Measurements from ENCODE around the gene CCSER1.
A peak's percentile ranks its signal among the peaks of the same experiment; 100 is the strongest.

Gene CCSER1

DNA sequence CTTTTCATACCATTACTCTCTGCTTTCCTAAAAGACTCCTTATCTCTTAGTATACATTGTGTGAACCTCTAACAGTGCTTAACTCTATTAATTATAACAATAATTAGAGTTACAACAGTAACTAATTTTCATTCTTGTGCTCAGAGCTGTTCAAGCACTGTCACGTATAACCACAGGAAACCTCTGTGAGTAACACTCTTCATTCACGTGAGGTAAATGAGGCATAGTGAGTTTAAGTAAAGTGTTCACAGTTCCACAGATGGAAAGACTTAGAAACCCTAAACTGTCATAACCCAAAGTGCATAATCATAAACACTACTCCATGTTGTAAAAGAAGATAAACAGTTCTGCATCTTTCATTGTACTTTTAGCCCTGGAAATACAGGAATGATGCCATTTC, 222.4 kb downstream of the CCSER1 start:
- H4K8ac ChIP-seq (ENCODE audit: low read depth, low read length) = no peak overlapping the region
- H2BK120ac ChIP-seq (ENCODE audit: low read depth, low read length) = no peak overlapping the region
- H3K36me3 ChIP-seq (replicated peaks in 1 of 2; ENCODE audit: control insufficient read depth in 2 of 2, insufficient read depth in 2 of 2, low read length in 2 of 2) = no peaks in the 10 kb centered on the region
- no peak overlapping the region for H3K27ac ChIP-seq (replicated peaks; ENCODE audit: low read length)
- H3K9ac ChIP-seq (ENCODE audit: low read depth, low read length, poor library complexity) = no peak overlapping the region
- no peak overlapping the region for H2BK15ac ChIP-seq (ENCODE audit: low read length)
- H3K9me3 ChIP-seq (replicated peaks in 1 of 2; ENCODE audit: control insufficient read depth in 2 of 2, insufficient read depth in 1 of 2, low read depth in 1 of 2, low read length in 2 of 2) = no peaks in the 10 kb centered on the region
- no peak overlapping the region for H2BK12ac ChIP-seq (ENCODE audit: low read length)
- H3K4me3 ChIP-seq (ENCODE audit: low read length in 2 of 2) = no peak overlapping the region
- H4K91ac ChIP-seq (ENCODE audit: low read depth, low read length, poor library complexity) = no peak overlapping the region
- no peak overlapping the region for H3K14ac ChIP-seq (ENCODE audit: low read length)
- H3K4ac ChIP-seq (ENCODE audit: low read length) = no peak overlapping the region
- no peak overlapping the region for H2BK5ac ChIP-seq (ENCODE audit: low read length)
- H3K18ac ChIP-seq (ENCODE audit: low read length) = no peak overlapping the region
- no peak overlapping the region for H2AFZ ChIP-seq (ENCODE audit: low read length)
- H3K79me1 ChIP-seq (ENCODE audit: low read depth, low read length) = no peaks in the 10 kb centered on the region
- H2AK5ac ChIP-seq (ENCODE audit: low read depth, low read length) = no peak overlapping the region
- WGBS, 2 donors (ENCODE audit: extremely low coverage in 2 of 2, insufficient read length in 2 of 2, insufficient replicate concordance in 1 of 2) = no CpG with 5 or more reads among the region's 2 CpGs
- DNase-seq (ENCODE audit: low spot score) = no peak
- H3K4me1 ChIP-seq (ENCODE audit: control insufficient read depth in 2 of 2, insufficient read depth in 1 of 2, low read depth in 1 of 2, low read length in 2 of 2) = peaks cover 0 to 3% of the 10 kb centered on the region in 2 donors
- H3K4me2 ChIP-seq (ENCODE audit: insufficient read depth, low read length, poor library complexity, severe bottlenecking) = no peak overlapping the region
- H3K27me3 ChIP-seq (ENCODE audit: control insufficient read depth in 3 of 3, insufficient read depth in 3 of 3, low read depth in 1 of 3, low read length in 3 of 3) = no peaks in the 10 kb centered on the region
- H3K23ac ChIP-seq (ENCODE audit: low read depth, low read length, poor library complexity) = no peak overlapping the region

DNA sequence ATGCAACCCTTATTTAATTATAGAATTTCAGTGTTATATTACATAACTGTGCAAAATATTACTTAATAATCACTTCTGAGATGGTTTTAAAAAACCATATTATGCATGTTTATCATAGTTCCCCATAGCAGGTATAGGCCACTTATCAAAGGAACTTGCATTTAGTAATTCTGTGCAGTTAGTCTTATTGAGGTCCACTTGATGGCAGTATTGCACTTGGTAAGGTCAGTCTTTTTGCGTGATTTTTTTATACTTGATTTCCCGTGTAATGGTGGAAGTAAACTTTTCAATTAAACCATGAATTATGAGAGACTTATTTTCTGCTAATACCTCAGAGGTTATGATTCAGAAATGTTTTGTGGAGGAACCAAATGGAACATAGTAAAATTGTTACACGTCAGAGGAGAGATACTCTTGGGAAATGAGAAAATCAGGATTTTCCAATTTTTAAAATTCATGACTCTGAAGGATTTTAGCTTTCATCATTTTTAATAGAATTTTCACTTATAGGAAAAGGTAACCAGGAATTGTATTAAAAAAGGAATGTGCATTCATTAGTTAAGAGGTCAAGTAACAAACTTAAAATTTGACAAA, 230.0 kb downstream of the CCSER1 start:
- Histone ChIP-seq H2BK12ac (ENCODE audit: low read length) (no peak overlapping the region), H3K36me3 (replicated peaks in 1 of 2; ENCODE audit: control insufficient read depth in 2 of 2, insufficient read depth in 2 of 2, low read length in 2 of 2) (no peaks in the 10 kb centered on the region), H3K14ac (ENCODE audit: low read length) (no peak overlapping the region), H3K18ac (ENCODE audit: low read length) (no peak overlapping the region), H3K4me3 (ENCODE audit: low read length in 2 of 2) (no peak overlapping the region), H3K4ac (ENCODE audit: low read length) (no peak overlapping the region), H2BK5ac (ENCODE audit: low read length) (no peak overlapping the region), H3K4me1 (ENCODE audit: control insufficient read depth in 2 of 2, insufficient read depth in 1 of 2, low read depth in 1 of 2, low read length in 2 of 2) (peaks cover 0 to 3% of the 10 kb centered on the region in 2 donors), H3K4me2 (ENCODE audit: insufficient read depth, low read length, poor library complexity, severe bottlenecking) (no peak overlapping the region), H3K9me3 (replicated peaks in 1 of 2; ENCODE audit: control insufficient read depth in 2 of 2, insufficient read depth in 1 of 2, low read depth in 1 of 2, low read length in 2 of 2) (no peaks in the 10 kb centered on the region), H3K27ac (replicated peaks; ENCODE audit: low read length) (no peak overlapping the region), H3K23ac (ENCODE audit: low read depth, low read length, poor library complexity) (no peak overlapping the region), H3K79me1 (ENCODE audit: low read depth, low read length) (no peaks in the 10 kb centered on the region), H4K91ac (ENCODE audit: low read depth, low read length, poor library complexity) (no peak overlapping the region), H4K8ac (ENCODE audit: low read depth, low read length) (no peak overlapping the region), H3K9ac (ENCODE audit: low read depth, low read length, poor library complexity) (no peak overlapping the region), H3K27me3 (ENCODE audit: control insufficient read depth in 3 of 3, insufficient read depth in 3 of 3, low read depth in 1 of 3, low read length in 3 of 3) (no peaks in the 10 kb centered on the region), H2BK120ac (ENCODE audit: low read depth, low read length) (no peak overlapping the region), H2AFZ (ENCODE audit: low read length) (peak overlapping the region; percentile 62), H2AK5ac (ENCODE audit: low read depth, low read length) (no peak overlapping the region), H2BK15ac (ENCODE audit: low read length) (no peak overlapping the region)
- DNase-seq (ENCODE audit: low spot score) = peak; percentile 42
- no CpG with 5 or more reads among the region's 3 CpGs for WGBS, 2 donors (ENCODE audit: extremely low coverage in 2 of 2, insufficient read length in 2 of 2, insufficient replicate concordance in 1 of 2)

DNA sequence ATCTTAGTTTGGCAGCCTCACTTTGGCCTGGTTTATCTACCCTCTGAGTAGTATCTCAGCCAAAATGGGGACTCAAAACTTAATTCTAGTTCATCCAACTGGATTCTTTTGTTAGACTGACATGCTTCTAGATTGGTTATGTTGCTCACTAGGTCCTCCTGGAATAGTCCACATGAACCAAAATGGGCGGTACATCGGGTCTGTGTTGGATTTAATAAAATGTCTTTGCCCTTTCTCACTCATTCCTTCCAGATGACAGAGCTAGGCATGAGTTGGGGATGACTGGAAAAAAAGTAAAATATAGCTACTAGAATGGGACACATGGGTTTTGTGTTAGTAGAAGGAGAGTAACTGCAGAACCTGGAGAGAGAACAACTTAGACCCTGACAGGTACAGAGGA, 247.9 kb downstream of the CCSER1 start:
- WGBS, 2 donors (ENCODE audit: extremely low coverage in 2 of 2, insufficient read length in 2 of 2, insufficient replicate concordance in 1 of 2) = no CpG with 5 or more reads among the region's 2 CpGs
- Histone ChIP-seq H2BK12ac (ENCODE audit: low read length) (no peak overlapping the region), H3K27ac (replicated peaks; ENCODE audit: low read length) (no peak overlapping the region), H3K79me1 (ENCODE audit: low read depth, low read length) (no peaks in the 10 kb centered on the region), H3K23ac (ENCODE audit: low read depth, low read length, poor library complexity) (no peak overlapping the region), H4K91ac (ENCODE audit: low read depth, low read length, poor library complexity) (no peak overlapping the region), H3K4me2 (ENCODE audit: insufficient read depth, low read length, poor library complexity, severe bottlenecking) (no peak overlapping the region), H3K9me3 (replicated peaks in 1 of 2; ENCODE audit: control insufficient read depth in 2 of 2, insufficient read depth in 1 of 2, low read depth in 1 of 2, low read length in 2 of 2) (no peaks in the 10 kb centered on the region), H2BK120ac (ENCODE audit: low read depth, low read length) (no peak overlapping the region), H2BK5ac (ENCODE audit: low read length) (no peak overlapping the region), H3K4me3 (ENCODE audit: low read length in 2 of 2) (no peak overlapping the region), H3K27me3 (ENCODE audit: control insufficient read depth in 3 of 3, insufficient read depth in 3 of 3, low read depth in 1 of 3, low read length in 3 of 3) (no peaks in the 10 kb centered on the region), H3K4me1 (ENCODE audit: control insufficient read depth in 2 of 2, insufficient read depth in 1 of 2, low read depth in 1 of 2, low read length in 2 of 2) (no peaks in the 10 kb centered on the region), H2BK15ac (ENCODE audit: low read length) (no peak overlapping the region), H3K18ac (ENCODE audit: low read length) (no peak overlapping the region), H4K8ac (ENCODE audit: low read depth, low read length) (no peak overlapping the region), H3K14ac (ENCODE audit: low read length) (no peak overlapping the region), H3K4ac (ENCODE audit: low read length) (no peak overlapping the region), H2AK5ac (ENCODE audit: low read depth, low read length) (no peak overlapping the region), H2AFZ (ENCODE audit: low read length) (no peak overlapping the region), H3K9ac (ENCODE audit: low read depth, low read length, poor library complexity) (no peak overlapping the region), H3K36me3 (replicated peaks in 1 of 2; ENCODE audit: control insufficient read depth in 2 of 2, insufficient read depth in 2 of 2, low read length in 2 of 2) (no peaks in the 10 kb centered on the region)
- DNase-seq (ENCODE audit: low spot score) = no peak

DNA sequence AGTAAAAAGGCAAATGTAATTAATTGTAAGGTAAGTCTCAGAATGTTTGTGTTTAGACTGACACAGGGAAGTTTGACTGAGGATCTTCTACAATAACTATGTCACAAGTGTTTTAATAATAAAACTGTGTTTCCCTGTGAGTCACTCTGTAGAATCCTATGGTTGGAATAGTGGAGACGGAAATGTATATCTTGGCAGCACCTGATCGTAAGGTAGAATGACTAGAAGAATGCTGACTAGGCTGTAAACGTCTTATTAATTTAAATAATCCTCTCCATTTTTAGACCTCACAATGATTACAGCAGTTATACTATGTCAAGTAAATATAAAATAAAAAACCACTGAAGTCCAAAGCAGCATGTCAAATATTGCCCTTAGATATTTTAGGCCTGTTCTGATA, 266.0 kb downstream of the CCSER1 start:
- Histone ChIP-seq H3K27me3 (ENCODE audit: control insufficient read depth in 3 of 3, insufficient read depth in 3 of 3, low read depth in 1 of 3, low read length in 3 of 3) (no peaks in the 10 kb centered on the region), H4K91ac (ENCODE audit: low read depth, low read length, poor library complexity) (no peak overlapping the region), H3K79me1 (ENCODE audit: low read depth, low read length) (no peaks in the 10 kb centered on the region), H3K27ac (replicated peaks; ENCODE audit: low read length) (no peak overlapping the region), H3K14ac (ENCODE audit: low read length) (no peak overlapping the region), H3K9ac (ENCODE audit: low read depth, low read length, poor library complexity) (no peak overlapping the region), H2BK120ac (ENCODE audit: low read depth, low read length) (no peak overlapping the region), H2BK12ac (ENCODE audit: low read length) (no peak overlapping the region), H3K18ac (ENCODE audit: low read length) (no peak overlapping the region), H2AK5ac (ENCODE audit: low read depth, low read length) (no peak overlapping the region), H3K4me2 (ENCODE audit: insufficient read depth, low read length, poor library complexity, severe bottlenecking) (no peak overlapping the region), H2AFZ (ENCODE audit: low read length) (no peak overlapping the region), H3K4me1 (ENCODE audit: control insufficient read depth in 2 of 2, insufficient read depth in 1 of 2, low read depth in 1 of 2, low read length in 2 of 2) (no peaks in the 10 kb centered on the region), H4K8ac (ENCODE audit: low read depth, low read length) (no peak overlapping the region), H2BK5ac (ENCODE audit: low read length) (no peak overlapping the region), H3K23ac (ENCODE audit: low read depth, low read length, poor library complexity) (no peak overlapping the region), H3K4me3 (ENCODE audit: low read length in 2 of 2) (no peak overlapping the region), H3K4ac (ENCODE audit: low read length) (no peak overlapping the region), H3K36me3 (replicated peaks in 1 of 2; ENCODE audit: control insufficient read depth in 2 of 2, insufficient read depth in 2 of 2, low read length in 2 of 2) (no peaks in the 10 kb centered on the region), H2BK15ac (ENCODE audit: low read length) (no peak overlapping the region), H3K9me3 (replicated peaks in 1 of 2; ENCODE audit: control insufficient read depth in 2 of 2, insufficient read depth in 1 of 2, low read depth in 1 of 2, low read length in 2 of 2) (no peaks in the 10 kb centered on the region)
- WGBS, 2 donors (ENCODE audit: extremely low coverage in 2 of 2, insufficient read length in 2 of 2, insufficient replicate concordance in 1 of 2) = no CpG with 5 or more reads among the region's 3 CpGs
- DNase-seq (ENCODE audit: low spot score) = no peak
